ENCODE measurements around the gene FNBP1. TPM values are rescaled to one million over a fixed set of nuclear protein-coding genes. Genes with fewer than 3 reads are reported as not detected.

Gene FNBP1
- total RNA-seq, 1 experiment from 2014 or later: 53.6 TPM

DNA sequence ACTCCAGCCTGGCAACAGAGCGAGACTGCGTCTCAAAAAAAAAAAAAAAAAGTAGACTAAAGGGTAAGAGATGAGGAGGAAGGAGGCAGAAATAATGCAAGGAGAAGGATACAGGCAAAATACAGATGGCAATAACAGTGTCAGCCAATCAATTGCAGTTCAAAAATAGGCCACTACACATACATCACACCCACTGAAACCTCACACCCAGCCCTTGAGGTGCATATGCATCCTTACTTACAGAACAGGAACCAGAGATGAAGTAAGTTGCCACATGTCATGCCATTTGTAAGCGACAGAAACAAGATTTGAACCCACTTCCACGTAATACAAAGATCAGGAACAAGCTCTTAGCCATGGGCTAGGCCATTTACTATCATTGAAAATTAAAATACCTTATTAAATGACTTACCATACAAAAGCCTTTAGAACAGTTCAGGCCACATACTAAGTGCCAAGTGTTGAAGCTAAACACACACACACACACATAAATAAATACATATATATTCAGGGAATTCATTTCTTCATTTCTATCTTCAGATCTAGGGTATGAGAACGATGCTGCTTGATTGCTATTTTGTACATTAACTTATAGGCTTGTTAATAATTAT, 98.4 kb downstream of the FNBP1 start:
- H3K9me3 ChIP-seq (ENCODE audit: control insufficient read depth, insufficient read depth, low read depth, low read length): peaks cover 6% of the 10 kb centered on the region; the same call in 1 of the 2 replicates
- TF ChIP-seq REST (IDR thresholded peaks at IDR 0.05; ENCODE audit: insufficient read depth in 1 of 2, low read depth in 2 of 2, low read length in 1 of 2) (no peak), POLR2AphosphoS5 (IDR thresholded peaks at IDR 0.05; ENCODE audit: low read depth, low read length) (no peak), TCF7L2 (IDR thresholded peaks at IDR 0.05; ENCODE audit: low read depth, low read length) (no peak), SIN3A (IDR thresholded peaks at IDR 0.05; ENCODE audit: borderline replicate concordance, insufficient read depth, low read depth, low read length) (no peak)
- TF ChIP-seq, protein P1, sequence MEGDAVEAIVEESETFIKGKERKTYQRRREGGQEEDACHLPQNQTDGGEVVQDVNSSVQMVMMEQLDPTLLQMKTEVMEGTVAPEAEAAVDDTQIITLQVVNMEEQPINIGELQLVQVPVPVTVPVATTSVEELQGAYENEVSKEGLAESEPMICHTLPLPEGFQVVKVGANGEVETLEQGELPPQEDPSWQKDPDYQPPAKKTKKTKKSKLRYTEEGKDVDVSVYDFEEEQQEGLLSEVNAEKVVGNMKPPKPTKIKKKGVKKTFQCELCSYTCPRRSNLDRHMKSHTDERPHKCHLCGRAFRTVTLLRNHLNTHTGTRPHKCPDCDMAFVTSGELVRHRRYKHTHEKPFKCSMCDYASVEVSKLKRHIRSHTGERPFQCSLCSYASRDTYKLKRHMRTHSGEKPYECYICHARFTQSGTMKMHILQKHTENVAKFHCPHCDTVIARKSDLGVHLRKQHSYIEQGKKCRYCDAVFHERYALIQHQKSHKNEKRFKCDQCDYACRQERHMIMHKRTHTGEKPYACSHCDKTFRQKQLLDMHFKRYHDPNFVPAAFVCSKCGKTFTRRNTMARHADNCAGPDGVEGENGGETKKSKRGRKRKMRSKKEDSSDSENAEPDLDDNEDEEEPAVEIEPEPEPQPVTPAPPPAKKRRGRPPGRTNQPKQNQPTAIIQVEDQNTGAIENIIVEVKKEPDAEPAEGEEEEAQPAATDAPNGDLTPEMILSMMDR (IDR thresholded peaks at IDR 0.05): no peak
- no peak overlapping the region for H3K4me3 ChIP-seq (ENCODE audit: low read depth in 2 of 2, low read length in 2 of 2)
- H3K36me3 ChIP-seq (ENCODE audit: control insufficient read depth, insufficient read depth, low read length): no peaks in the 10 kb centered on the region
- no peak for DNase-seq (ENCODE audit: low read depth, low spot score)
- in situ Hi-C loops (cut with HindIII; ENCODE audit: low pct_unique_long_range_greater_than_20kb, low sequenced_read_pairs) (no loop called here), intact Hi-C loops (cut with micrococcal nuclease; ENCODE audit: unreplicated experiment) (no loop called here)
- no peaks in the 10 kb centered on the region for H3K27me3 ChIP-seq (ENCODE audit: control insufficient read depth, insufficient read depth, low read length)
- H3K27ac ChIP-seq (ENCODE audit: low read length): no peak overlapping the region
- H3K4me1 ChIP-seq (ENCODE audit: control insufficient read depth, insufficient read depth, low read length): no peaks in the 10 kb centered on the region
- BruUV-seq (replicated peaks): no TSS peak
- ChIA-PET CTCF (no interaction called here), POLR2A (no interaction called here)
- no peak for ATAC-seq

GRCh38 chr9:129939431-129939830, 103.6 kb downstream of the FNBP1 start:
- no peak for ATAC-seq
- TSS peak; percentile 28 for BruUV-seq (replicated peaks)
- POLR2A ChIA-PET: no interaction called here

More at GRCh38 chr9:129939431-129939830, 103.6 kb downstream of the FNBP1 start:
- H3K9me3 ChIP-seq (ENCODE audit: control insufficient read depth, insufficient read depth, low read depth, low read length): peaks cover 6% of the 10 kb centered on the region; the same call in 1 of the 2 replicates
- DNase-seq (ENCODE audit: low read depth, low spot score): no peak
- in situ Hi-C loops (cut with HindIII; ENCODE audit: low pct_unique_long_range_greater_than_20kb, low sequenced_read_pairs): no loop called here
- H3K4me1 ChIP-seq (ENCODE audit: control insufficient read depth, insufficient read depth, low read length): no peaks in the 10 kb centered on the region
- H3K27me3 ChIP-seq (ENCODE audit: control insufficient read depth, insufficient read depth, low read length): no peaks in the 10 kb centered on the region
- H3K4me3 ChIP-seq (ENCODE audit: low read depth in 2 of 2, low read length in 2 of 2): no peak overlapping the region
- H3K27ac ChIP-seq (ENCODE audit: low read length): no peak overlapping the region
- intact Hi-C loops (cut with micrococcal nuclease; ENCODE audit: unreplicated experiment): no loop called here
- no peak for TF ChIP-seq SIN3A (IDR thresholded peaks at IDR 0.05; ENCODE audit: borderline replicate concordance, insufficient read depth, low read depth, low read length)
- no peak for TF ChIP-seq REST (IDR thresholded peaks at IDR 0.05; ENCODE audit: insufficient read depth in 1 of 2, low read depth in 2 of 2, low read length in 1 of 2)
- TF ChIP-seq, protein P1 (IDR thresholded peaks at IDR 0.05): no peak
- TF ChIP-seq POLR2AphosphoS5 (IDR thresholded peaks at IDR 0.05; ENCODE audit: low read depth, low read length): no peak
- TF ChIP-seq TCF7L2 (IDR thresholded peaks at IDR 0.05; ENCODE audit: low read depth, low read length): no peak
- no peaks in the 10 kb centered on the region for H3K36me3 ChIP-seq (ENCODE audit: control insufficient read depth, insufficient read depth, low read length)
- CTCF ChIA-PET: no interaction called here
